A549 (cell line): ENCODE data around the gene MTRF1L. TPM values are rescaled to one million over a fixed set of nuclear protein-coding genes. Genes with fewer than 3 reads are reported as not detected.

Source experiments
- ATAC-seq, 2 experiments: fragments of 200-7000 bp in 1 of 2; fragments of >200 bp in 1 of 2; cut with Nextera tagmentation in 1 of 2; cut with Tn5 transposase in 1 of 2; 3 replicates each; pipeline versions ENCODE4 v1.8.0 to v1.9.1; 2018 to 2020; ENCODE audit warnings: mild to moderate bottlenecking in 1 of 2, moderate library complexity in 1 of 2
- CTCF ChIA-PET: fragments of 300-600 bp; sonication (Branson Sonifier 250); formaldehyde crosslinking; extraction: SDS; loops from one replicate; lab custom pipeline; 2021; ENCODE audit warnings: antibody characterized with exemption, inconsistent platforms; lab: Yijun Ruan, JAX
- POLR2A ChIA-PET: fragments of 350-600 bp; formaldehyde crosslinking; extraction: SDS; loops from one replicate; lab custom pipeline; 2021; ENCODE audit warnings: antibody characterized with exemption, inconsistent platforms; lab: Yijun Ruan, JAX
- DNase-seq, 2 experiments: peaks; one replicate each; pipeline versions ENCODE4 v3.0.0 to v3.0.0-alpha.2; 2011 to 2016; ENCODE audit warnings: low read depth in 1 of 2, low spot score in 1 of 2
- FAIRE-seq: peaks from 2 replicates; lab custom pipeline; 2011; peaks lifted over from hg19 to GRCh38; lab: Jason Lieb, UNC
- H3K27ac ChIP-seq, 2 experiments: fragments of >200 bp; sonication (Bioruptor Twin); formaldehyde crosslinking; 3 replicates each; pipeline ENCODE4 v1.5.1; 2016 to 2017
- H3K4me1 ChIP-seq: fragments of >200 bp; sonication (Bioruptor Twin); formaldehyde crosslinking; 3 replicates; pipeline ENCODE4 v1.6.1; 2016
- H3K4me2 ChIP-seq: fragments of >200 bp; sonication (Bioruptor Twin); formaldehyde crosslinking; 3 replicates; pipeline ENCODE4 v1.6.1; 2016
- H3K4me3 ChIP-seq: fragments of >200 bp; sonication (Bioruptor Twin); formaldehyde crosslinking; 3 replicates; pipeline ENCODE4 v1.5.1; 2016
- H3K9me3 ChIP-seq: fragments of >200 bp; sonication (Bioruptor Twin); formaldehyde crosslinking; 3 replicates; pipeline ENCODE4 v1.6.1; 2016
- BHLHE40 ChIP-seq: IDR thresholded peaks from 2 replicates; pipeline ENCODE4 v1.6.1; 2012; ENCODE audit warnings: low read depth, low read length, inconsistent platforms
- CHD2 ChIP-seq: fragments of 150-350 bp; IDR thresholded peaks from 2 replicates; pipeline ENCODE4 v1.6.1; 2014; ENCODE audit warnings: low read length; ENCODE audit not compliant: partially characterized antibody
- CHD4 ChIP-seq: fragments of 200-600 bp; sonication (generic); IDR thresholded peaks from 2 replicates; pipeline ENCODE4 v1.6.1; 2016; ENCODE audit warnings: antibody characterized with exemption, mild to moderate bottlenecking, borderline replicate concordance
- EHF ChIP-seq: fragments of 250-450 bp; sonication (Bioruptor Pico); IDR thresholded peaks from 2 replicates; pipeline ENCODE4 v1.5.0; 2020; ENCODE audit warnings: mild to moderate bottlenecking
- EP300 ChIP-seq, 2 experiments: fragments of >200 bp; sonication (Bioruptor Twin); formaldehyde crosslinking; IDR thresholded peaks; 2 replicates in 1 of 2; 3 replicates in 1 of 2; pipeline ENCODE4 v1.6.1; 2016 to 2017
- GATA3 ChIP-seq: IDR thresholded peaks from 2 replicates; pipeline ENCODE4 v1.6.1; 2012; ENCODE audit warnings: borderline replicate concordance
- HDAC2 ChIP-seq: fragments of 200-600 bp; sonication (generic); IDR thresholded peaks from 2 replicates; pipeline ENCODE4 v1.6.1; 2016
- HEYL ChIP-seq: fragments of 250-450 bp; sonication (Bioruptor Pico); IDR thresholded peaks from 2 replicates; pipeline ENCODE4 v1.8.0; 2021; ENCODE audit warnings: mild to moderate bottlenecking, moderate library complexity
- HMGXB4 ChIP-seq: fragments of 250-450 bp; sonication (Bioruptor Pico); IDR thresholded peaks from 2 replicates; pipeline ENCODE4 v1.5.0; 2021; ENCODE audit warnings: mild to moderate bottlenecking, moderate library complexity, borderline replicate concordance
- HOXA7 ChIP-seq: fragments of 250-450 bp; sonication (Bioruptor Pico); IDR thresholded peaks from 2 replicates; pipeline ENCODE4 v1.5.0; 2020; ENCODE audit warnings: mild to moderate bottlenecking, moderate library complexity
- HOXB13 ChIP-seq: fragments of 250-450 bp; sonication (Bioruptor Pico); IDR thresholded peaks from 2 replicates; pipeline ENCODE4 v1.5.0; 2020; ENCODE audit warnings: low read depth, mild to moderate bottlenecking, moderate library complexity
- JUNB ChIP-seq: fragments of >200 bp; sonication (Bioruptor Twin); formaldehyde crosslinking; IDR thresholded peaks from 2 replicates; pipeline ENCODE4 v1.6.1; 2016
- KDM1A ChIP-seq: fragments of 200-600 bp; sonication (generic); IDR thresholded peaks from 2 replicates; pipeline ENCODE4 v1.6.1; 2016; ENCODE audit warnings: low read depth, mild to moderate bottlenecking
- MAX ChIP-seq: IDR thresholded peaks from 2 replicates; pipeline ENCODE4 v1.6.1; 2012
- MAZ ChIP-seq: fragments of 150-350 bp; IDR thresholded peaks from 2 replicates; pipeline ENCODE4 v1.6.1; 2014; ENCODE audit warnings: antibody characterized with exemption, low read depth, low read length, borderline replicate concordance
- MYC ChIP-seq: IDR thresholded peaks from 2 replicates; pipeline ENCODE4 v1.6.1; 2012; ENCODE audit warnings: mild to moderate bottlenecking, inconsistent platforms, low read length, improper control_type of control experiment, borderline replicate concordance
- RAD21 ChIP-seq, 2 experiments: fragments of >200 bp in 1 of 2; sonication (Bioruptor Twin) in 1 of 2; formaldehyde crosslinking in 1 of 2; IDR thresholded peaks in 1 of 2; conservative IDR thresholded peaks in 1 of 2; 2 replicates in 1 of 2; 3 replicates in 1 of 2; pipeline ENCODE4 v1.6.1; 2012 to 2018; ENCODE audit warnings: inconsistent platforms in 1 of 2
- RFX5 ChIP-seq: fragments of 450-650 bp; IDR thresholded peaks from 2 replicates; pipeline ENCODE4 v1.7.1; 2014; ENCODE audit warnings: antibody characterized with exemption, mild to moderate bottlenecking, moderate library complexity
- SREBF2 ChIP-seq: fragments of 450-650 bp; IDR thresholded peaks from 2 replicates; pipeline ENCODE4 v1.6.1; 2014; ENCODE audit warnings: mild to moderate bottlenecking, moderate library complexity
- ZFP36 ChIP-seq: fragments of 450-650 bp; IDR thresholded peaks from 2 replicates; pipeline ENCODE4 v1.6.1; 2014; ENCODE audit warnings: borderline replicate concordance; ENCODE audit not compliant: partially characterized antibody
- ZNF302 ChIP-seq: fragments of 250-450 bp; sonication (Bioruptor Pico); IDR thresholded peaks from 2 replicates; pipeline ENCODE4 v1.9.0; 2021; ENCODE audit warnings: inconsistent platforms, mild to moderate bottlenecking, moderate library complexity
- ZSCAN20 ChIP-seq: fragments of 250-450 bp; sonication (Bioruptor Pico); IDR thresholded peaks from 2 replicates; pipeline ENCODE4 v1.8.0; 2022; ENCODE audit warnings: mild to moderate bottlenecking, moderate library complexity
- WGBS: methylation state at CpG from one replicate; pipeline ENCODE4 v1.1.6; 2017; ENCODE audit errors: missing lambda C conversion rate; 5-methylcytosine and 5-hydroxymethylcytosine counted together
- polyA plus RNA-seq, 4 experiments: library from polyadenylated mRNA; depleted of rRNA in 3 of 4; stranded (reverse); fragments of >200 nt; fragmentation: RNase III in 1 of 4; extraction: RNeasy Plus Mini Kit Qiagen cat#74134 plus additional on column Dnase treatment in 1 of 4; gene quantifications; 2 replicates in 3 of 4; 3 replicates in 1 of 4; pipeline ENCODE4 v1.2.3, GENCODE V29; 2011 to 2017

Gene MTRF1L
- polyA plus RNA-seq, 2 of the 4 experiments (the other 2 are of a cell fraction) = 14.3 to 22.6 TPM

- Histone ChIP-seq H3K4me3 (peak overlapping the region; percentile 69), H3K9me3 (no peaks in the 10 kb centered on the region), H3K4me1 (peaks cover 46% of the 10 kb centered on the region), H3K4me2 (peak overlapping the region; percentile 90), H3K27ac (peak overlapping the region; percentile 76 to 92)
- TF ChIP-seq RFX5 (no peak), MAX (peak; percentile 35)
- WGBS = 1% methylated on average over 25 of the region's 71 CpGs
- no peak for DNase-seq
- ATAC-seq = peak; percentile 26 to 35
- ChIA-PET POLR2A (interaction anchor here (0.7 to 1.9 kb wide), 6 partner anchors 9 to 602 kb away, joined by 3 to 11 read pairs (median 6); partner anchors contain the start of gene MTRF1L), CTCF (no interaction called here)
- FAIRE-seq = no peak
These were observed 20.3 kb downstream of the MTRF1L start for GRCh38 chr6:152981989-152982903.

- ChIA-PET CTCF (no interaction called here), POLR2A (no interaction called here)
- 5% methylated on average over 2 of the region's 2 CpGs for WGBS
- Histone ChIP-seq H3K27ac (peak overlapping the region; percentile 37 to 76; a peak in 3 of 6 replicates), H3K9me3 (no peaks in the 10 kb centered on the region), H3K4me2 (peak overlapping the region; percentile 90), H3K4me3 (peak overlapping the region; percentile 69), H3K4me1 (peaks cover 56% of the 10 kb centered on the region)
- FAIRE-seq (no peak), ATAC-seq (no peak), DNase-seq (no peak)
- TF ChIP-seq HOXA7 (no peak), MAZ (no peak), GATA3 (no peak), EHF (CRISPR knock-in tag) (no peak), SREBF2 (no peak), HMGXB4 (CRISPR knock-in tag) (no peak), RAD21 (conservative IDR thresholded peaks at IDR 0.05 in 1 of 2, IDR thresholded peaks at IDR 0.05 in 1 of 2) (no peak), ZSCAN20 (CRISPR knock-in tag) (no peak), MAX (no peak), EP300 (IDR thresholded peaks at IDR 0.05) (no peak), BHLHE40 (no peak), MYC (no peak), CHD2 (no peak), ZFP36 (no peak), HDAC2 (no peak), HOXB13 (CRISPR knock-in tag) (no peak), CHD4 (no peak), ZNF302 (CRISPR knock-in tag) (no peak), HEYL (no peak), JUNB (no peak)
These were observed 21.3 kb downstream of the MTRF1L start for GRCh38 chr6:152981219-152981618.

GRCh38 chr6:152980656-152981055, 21.9 kb downstream of the MTRF1L start:
- Histone ChIP-seq H3K4me2 (peak overlapping the region; percentile 90), H3K27ac (peak overlapping the region in 1 of 2 experiments; percentile 1; a peak in 1 of 6 replicates), H3K9me3 (no peaks in the 10 kb centered on the region), H3K4me1 (peaks cover 56% of the 10 kb centered on the region), H3K4me3 (peak overlapping the region; percentile 69)
- DNase-seq (no peak), ATAC-seq (no peak), FAIRE-seq (no peak)
- 10% methylated on average over 1 of the region's 1 CpG for WGBS
- POLR2A ChIA-PET = no interaction called here
- TF ChIP-seq GATA3 = no peak
- TF ChIP-seq KDM1A = 0 out of 2 replicates have a peak, but pooled peaks have one; percentile 28
- CTCF ChIA-PET = no interaction called here
